HEK293 (cell line): ENCODE measurements around the gene PDE4D.

Source experiments
- BCL11A ChIP-seq: fragments of 450-650 bp; formaldehyde crosslinking; IDR thresholded peaks from 2 replicates; pipeline ENCODE4 v1.5.1; 2016; ENCODE audit warnings: low read depth, missing biosample characterization, missing genetic modification characterization
- EGR2 ChIP-seq: fragments of 450-650 bp; formaldehyde crosslinking; IDR thresholded peaks from 2 replicates; pipeline ENCODE4 v1.5.1; 2016; ENCODE audit warnings: low read depth, missing biosample characterization, missing genetic modification characterization
- FEZF1 ChIP-seq: fragments of 450-650 bp; formaldehyde crosslinking; IDR thresholded peaks from 2 replicates; pipeline ENCODE4 v1.5.1; 2016; ENCODE audit warnings: missing biosample characterization, missing genetic modification characterization
- GLIS1 ChIP-seq: fragments of 450-650 bp; formaldehyde crosslinking; IDR thresholded peaks from 2 replicates; pipeline ENCODE4 v1.5.1; 2016; ENCODE audit warnings: missing biosample characterization, missing genetic modification characterization
- HIC1 ChIP-seq: fragments of 450-650 bp; formaldehyde crosslinking; IDR thresholded peaks from 2 replicates; pipeline ENCODE4 v1.5.1; 2016; ENCODE audit warnings: missing biosample characterization, missing genetic modification characterization
- HOXD13 ChIP-seq: sonication (generic); formaldehyde crosslinking; IDR thresholded peaks from 2 replicates; pipeline ENCODE4 v1.8.0; 2022; ENCODE audit warnings: missing genetic modification reagents, borderline replicate concordance
- KLF16 ChIP-seq: fragments of 450-650 bp; formaldehyde crosslinking; IDR thresholded peaks from 2 replicates; pipeline ENCODE4 v1.5.1; 2017; ENCODE audit warnings: missing biosample characterization, missing genetic modification characterization
- KLF9 ChIP-seq: fragments of 450-650 bp; formaldehyde crosslinking; IDR thresholded peaks from 2 replicates; pipeline ENCODE4 v1.5.1; 2016; ENCODE audit warnings: missing biosample characterization, missing genetic modification characterization, low read depth
- OSR2 ChIP-seq: fragments of 450-650 bp; formaldehyde crosslinking; IDR thresholded peaks from 2 replicates; pipeline ENCODE4 v1.5.1; 2016; ENCODE audit warnings: missing biosample characterization, missing genetic modification characterization
- PRDM10 ChIP-seq: fragments of 450-650 bp; formaldehyde crosslinking; IDR thresholded peaks from 2 replicates; pipeline ENCODE4 v1.5.1; 2016; ENCODE audit warnings: missing biosample characterization, missing genetic modification characterization
- SCRT1 ChIP-seq: fragments of 450-650 bp; formaldehyde crosslinking; IDR thresholded peaks from 2 replicates; pipeline ENCODE4 v1.5.1; 2016; ENCODE audit warnings: missing biosample characterization, missing genetic modification characterization, borderline replicate concordance
- SP3 ChIP-seq: fragments of 450-650 bp; formaldehyde crosslinking; IDR thresholded peaks from 2 replicates; pipeline ENCODE4 v1.5.1; 2016; ENCODE audit warnings: missing biosample characterization, missing genetic modification characterization
- SP7 ChIP-seq: fragments of 450-650 bp; formaldehyde crosslinking; IDR thresholded peaks from 2 replicates; pipeline ENCODE4 v1.5.1; 2016; ENCODE audit warnings: missing biosample characterization, missing genetic modification characterization
- WT1 ChIP-seq: fragments of 450-650 bp; formaldehyde crosslinking; IDR thresholded peaks from 2 replicates; pipeline ENCODE4 v1.5.1; 2016; ENCODE audit warnings: missing biosample characterization, missing genetic modification characterization
- ZBTB48 ChIP-seq: fragments of 450-650 bp; formaldehyde crosslinking; IDR thresholded peaks from 2 replicates; pipeline ENCODE4 v1.5.1; 2016; ENCODE audit warnings: missing biosample characterization, missing genetic modification characterization
- ZNF138 ChIP-seq: fragments of 450-650 bp; formaldehyde crosslinking; IDR thresholded peaks from 2 replicates; pipeline ENCODE4 v1.5.1; 2016; ENCODE audit warnings: missing biosample characterization, missing genetic modification characterization, borderline replicate concordance
- ZNF148 ChIP-seq: fragments of 450-650 bp; formaldehyde crosslinking; IDR thresholded peaks from 2 replicates; pipeline ENCODE4 v1.5.0; 2017; ENCODE audit warnings: missing biosample characterization, missing genetic modification characterization, borderline replicate concordance
- ZNF174 ChIP-seq: fragments of 450-650 bp; formaldehyde crosslinking; IDR thresholded peaks from 2 replicates; pipeline ENCODE4 v1.5.0; 2017; ENCODE audit warnings: missing biosample characterization, mild to moderate bottlenecking, missing genetic modification characterization
- ZNF175 ChIP-seq: fragments of 450-650 bp; formaldehyde crosslinking; IDR thresholded peaks from 2 replicates; pipeline ENCODE4 v1.5.1; 2016; ENCODE audit warnings: missing biosample characterization, missing genetic modification characterization
- ZNF341 ChIP-seq: fragments of 450-650 bp; formaldehyde crosslinking; IDR thresholded peaks from 2 replicates; pipeline ENCODE4; 2016; ENCODE audit warnings: low read depth, missing biosample characterization, missing genetic modification characterization
- ZNF488 ChIP-seq: fragments of 450-650 bp; formaldehyde crosslinking; IDR thresholded peaks from 2 replicates; pipeline ENCODE4 v1.5.1; 2016; ENCODE audit warnings: missing biosample characterization, missing genetic modification characterization
- ZNF555 ChIP-seq: fragments of 450-650 bp; formaldehyde crosslinking; conservative IDR thresholded peaks from 2 replicates; pipeline ENCODE4 v1.5.1; 2017; ENCODE audit warnings: missing biosample characterization, mild to moderate bottlenecking, missing genetic modification characterization, inconsistent platforms
- ZNF621 ChIP-seq: fragments of 450-650 bp; formaldehyde crosslinking; IDR thresholded peaks from 2 replicates; pipeline ENCODE4 v1.5.1; 2017; ENCODE audit warnings: missing biosample characterization, missing genetic modification characterization
- ZNF629 ChIP-seq: fragments of 450-650 bp; formaldehyde crosslinking; IDR thresholded peaks from 2 replicates; pipeline ENCODE4 v1.5.1; 2017; ENCODE audit warnings: missing biosample characterization, missing genetic modification characterization
- ZNF776 ChIP-seq: fragments of 450-650 bp; formaldehyde crosslinking; IDR thresholded peaks from 2 replicates; pipeline ENCODE4 v1.5.0; 2017; ENCODE audit warnings: missing biosample characterization, missing genetic modification characterization, borderline replicate concordance
- ZNF843 ChIP-seq: fragments of 450-650 bp; formaldehyde crosslinking; IDR thresholded peaks from 2 replicates; pipeline ENCODE4 v1.5.1; 2016; ENCODE audit warnings: missing biosample characterization, missing genetic modification characterization
- ZSCAN18 ChIP-seq: fragments of 450-650 bp; formaldehyde crosslinking; IDR thresholded peaks from 2 replicates; pipeline ENCODE4 v1.5.1; 2016; ENCODE audit warnings: missing biosample characterization, missing genetic modification characterization
- ZSCAN4 ChIP-seq: fragments of 450-650 bp; formaldehyde crosslinking; IDR thresholded peaks from 2 replicates; pipeline ENCODE4 v1.5.1; 2017; ENCODE audit warnings: missing biosample characterization, missing genetic modification characterization
- ZXDB ChIP-seq: fragments of 450-650 bp; formaldehyde crosslinking; IDR thresholded peaks from 2 replicates; pipeline ENCODE4 v1.5.1; 2016; ENCODE audit warnings: missing biosample characterization, missing genetic modification characterization

The PDE4D gene

GRCh38 chr5:59300930-59301329 is 592.6 kb downstream of the PDE4D start (continued):
- TF ChIP-seq ZBTB48 (tag by site-specific recombination) = peak; percentile 74; the same call in 1 of the 2 replicates
- TF ChIP-seq ZNF175 = no peak
- TF ChIP-seq EGR2 = no peak
- TF ChIP-seq KLF16 (tag by site-specific recombination) = no peak
- peak; percentile 55; the same call in 1 of the 2 replicates for TF ChIP-seq OSR2 (tag by site-specific recombination)
- no peak for TF ChIP-seq ZNF148 (tag by site-specific recombination)
- TF ChIP-seq WT1 (tag by site-specific recombination) = peak; percentile 84
- TF ChIP-seq GLIS1 (tag by site-specific recombination) = peak; percentile 37
- TF ChIP-seq SP3 = no peak; the same call in 1 of the 2 replicates
- no peak for TF ChIP-seq ZNF341
- TF ChIP-seq ZNF629 (tag by site-specific recombination) = peak; percentile 58
- peak; percentile 53 for TF ChIP-seq FEZF1 (tag by site-specific recombination)
- TF ChIP-seq SCRT1 (tag by site-specific recombination) = peak; percentile 80
- peak; percentile 62 for TF ChIP-seq PRDM10 (tag by site-specific recombination)
- TF ChIP-seq ZNF621 (tag by site-specific recombination) = no peak
- TF ChIP-seq ZSCAN18 (tag by site-specific recombination) = no peak
- TF ChIP-seq KLF9 (tag by site-specific recombination) = no peak
- no peak; the same call in 1 of the 2 replicates for TF ChIP-seq HIC1 (tag by site-specific recombination)
- TF ChIP-seq ZNF174 = no peak
- 0 out of 2 replicates have a peak, but pooled peaks have one; percentile 20 for TF ChIP-seq HOXD13 (CRISPR knock-in tag)
- no peak for TF ChIP-seq ZNF488 (tag by site-specific recombination)
- 0 out of 2 replicates have a peak, but pooled peaks have one; percentile 30 for TF ChIP-seq ZXDB (tag by site-specific recombination)
- TF ChIP-seq ZNF843 = 0 out of 2 replicates have a peak, but pooled peaks have one; percentile 27
- TF ChIP-seq ZNF776 (tag by site-specific recombination) = no peak
- no peak for TF ChIP-seq ZSCAN4 (tag by site-specific recombination)
- TF ChIP-seq ZNF555 (tag by site-specific recombination) = no peak
- TF ChIP-seq ZNF138 (tag by site-specific recombination) = no peak
- TF ChIP-seq SP7 (tag by site-specific recombination) = peak; percentile 48; the same call in 1 of the 2 replicates
- no peak for TF ChIP-seq BCL11A (tag by site-specific recombination)
